SK-N-DZ (cell line): ENCODE results near the gene GNG10. TPM values are rescaled to one million over a fixed set of nuclear protein-coding genes. Genes with fewer than 3 reads are reported as not detected.
A peak's percentile ranks its signal among the peaks of the same experiment; 100 is the strongest.
"Not testable (repeated sequence)": the region's sequence is repeated elsewhere in the genome, so short reads cannot be mapped to it uniquely, and the experiment has no call there.

ENCODE experiments used
- DNase-seq: peaks from one replicate; pipeline ENCODE4 v3.0.0-alpha.2; 2015; ENCODE audit warnings: low spot score
- polyA plus RNA-seq, 2 experiments: library from polyadenylated mRNA; depleted of rRNA; stranded (reverse); fragments of >200 nt; gene quantifications; 2 replicates each; pipeline ENCODE4 v1.2.3, GENCODE V29; 2014

The GNG10 gene
- 101 and 110 TPM in 2 replicates for polyA plus RNA-seq (2014; cell fraction: cytosol; rRNA removed)
- 56.8 and 81.3 TPM in 2 replicates for polyA plus RNA-seq (2014; cell fraction: nucleus; rRNA removed)

- peak; percentile 64 for DNase-seq
Measured at GRCh38 chr9:111661150-111661801, at the start of gene GNG10. Gene GNG10, plus strand, starts transcription at chr9:111661605. Its CDS starts 30 bp downstream, at chr9:111661635.

GRCh38 chr9:111613436-111614040, 47.9 kb upstream of the GNG10 start:
- no peak for DNase-seq

GRCh38 chr9:111615928-111616327, 45.5 kb upstream of the GNG10 start:
- DNase-seq: no peak

- not testable (repeated sequence) for DNase-seq
Measured at GRCh38 chr9:111617349-111617748, 44.1 kb upstream of the GNG10 start.

- no peak for DNase-seq
Measured at GRCh38 chr9:111621895-111622480, 39.4 kb upstream of the GNG10 start.

GRCh38 chr9:111622626-111623025, 38.8 kb upstream of the GNG10 start:
- no peak for DNase-seq

GRCh38 chr9:111627260-111627963, 34.0 kb upstream of the GNG10 start:
- no peak for DNase-seq

GRCh38 chr9:111628411-111628810, 33.0 kb upstream of the GNG10 start:
- no peak for DNase-seq

GRCh38 chr9:111630182-111630963, 31.0 kb upstream of the GNG10 start:
- no peak for DNase-seq

GRCh38 chr9:111630964-111631213, 30.5 kb upstream of the GNG10 start:
- no peak for DNase-seq

- DNase-seq: peak; percentile 99
Measured at GRCh38 chr9:111631214-111631971, 30.0 kb upstream of the GNG10 start, which contains the start of gene DNAJC25. Gene DNAJC25, plus strand, starts transcription at chr9:111631334. Its CDS starts 74 bp downstream, at chr9:111631408.

GRCh38 chr9:111632060-111632459, 29.3 kb upstream of the GNG10 start:
- no peak for DNase-seq

GRCh38 chr9:111632695-111633388, 28.6 kb upstream of the GNG10 start:
- DNase-seq: no peak

- no peak for DNase-seq
Measured at GRCh38 chr9:111633389-111633736, 28.0 kb upstream of the GNG10 start.

GRCh38 chr9:111634860-111635259, 26.5 kb upstream of the GNG10 start:
- no peak for DNase-seq

GRCh38 chr9:111637421-111637950, 23.9 kb upstream of the GNG10 start:
- no peak for DNase-seq

GRCh38 chr9:111644195-111644772, 17.1 kb upstream of the GNG10 start:
- no peak for DNase-seq

GRCh38 chr9:111645806-111646205, 15.6 kb upstream of the GNG10 start:
- DNase-seq: no peak

GRCh38 chr9:111646417-111646816, 15.0 kb upstream of the GNG10 start:
- DNase-seq: no peak

GRCh38 chr9:111648066-111648465, 13.3 kb upstream of the GNG10 start:
- DNase-seq: no peak
